Measurements from ENCODE around the gene GNAQ. TPM values are rescaled to one million over a fixed set of nuclear protein-coding genes. Genes with fewer than 3 reads are reported as not detected.
"Not testable (repeated sequence)": the region's sequence is repeated elsewhere in the genome, so short reads cannot be mapped to it uniquely, and the experiment has no call there.

The GNAQ gene
- total and polyA plus RNA-seq, 10 donors, result 4.4 to 52.3 (median 31.2) TPM

GRCh38 chr9:77866878-77867277, 164.7 kb downstream of the GNAQ start:
- intact Hi-C loops (cut with DNase I; ENCODE audit: low total_unique reads), result no loop called here
- Histone ChIP-seq H3K27me3 (replicated peaks in 1 of 7) (no peaks in the 10 kb centered on the region), H3K4me3 (no peak overlapping the region), H3K4me1 (peaks cover 0 to 18% (median 2%) of the 10 kb centered on the region in 6 donors), H3K27ac (no peak overlapping the region), H3K36me3 (no peaks in the 10 kb centered on the region), H3K9me3 (peaks cover 0 to 13% (median 5%) of the 10 kb centered on the region in 8 donors)
- WGBS, 5 donors, result 74 to 100% (median 86%) methylated on average over 1 of the region's 1 CpG
- no peak for DNase-seq
- TF ChIP-seq POLR2AphosphoS5 (IDR thresholded peaks at IDR 0.05) (no peak), CTCF (IDR thresholded peaks at IDR 0.05 in 8 of 11, conservative IDR thresholded peaks at IDR 0.05 in 3 of 11) (no peak), POLR2A (IDR thresholded peaks at IDR 0.05) (no peak)

- intact Hi-C loops (cut with DNase I; ENCODE audit: low total_unique reads), result no loop called here
- peaks cover 0 to 18% (median 2%) of the 10 kb centered on the region in 6 donors for H3K4me1 ChIP-seq
- TF ChIP-seq CTCF (IDR thresholded peaks at IDR 0.05 in 8 of 11, conservative IDR thresholded peaks at IDR 0.05 in 3 of 11) (no peak), POLR2A (IDR thresholded peaks at IDR 0.05) (no peak), POLR2AphosphoS5 (IDR thresholded peaks at IDR 0.05) (no peak)
- no peaks in the 10 kb centered on the region for H3K27me3 ChIP-seq (replicated peaks in 1 of 7)
- DNase-seq, result no peak
- peak overlapping the region in 3 of 8 donors; percentile 62 to 73 (median 64) for H3K27ac ChIP-seq
- H3K36me3 ChIP-seq, result no peaks in the 10 kb centered on the region
- H3K9me3 ChIP-seq, result peaks cover 0 to 13% (median 5%) of the 10 kb centered on the region in 8 donors
- WGBS, 5 donors, result 64 to 91% (median 76%) methylated on average over 4 of the region's 4 CpGs
- no peak overlapping the region for H3K4me3 ChIP-seq
Measured at GRCh38 chr9:77865385-77866047, 166.1 kb downstream of the GNAQ start.

- H3K27me3 ChIP-seq (replicated peaks in 1 of 7), result no peaks in the 10 kb centered on the region
- no peak overlapping the region for H3K4me3 ChIP-seq
- TF ChIP-seq POLR2AphosphoS5 (IDR thresholded peaks at IDR 0.05), result no peak
- peak in 4 of 11 experiments; percentile 14 to 44 (median 22) for TF ChIP-seq CTCF (IDR thresholded peaks at IDR 0.05 in 8 of 11, conservative IDR thresholded peaks at IDR 0.05 in 3 of 11)
- no peak for DNase-seq
- 46 to 77% (median 59%) methylated on average over 5 of the region's 5 CpGs for WGBS, 5 donors
- H3K4me1 ChIP-seq, result peaks cover 0 to 18% (median 2%) of the 10 kb centered on the region in 6 donors
- peak overlapping the region in 6 of 8 donors; percentile 2 to 73 (median 47) for H3K27ac ChIP-seq
- H3K9me3 ChIP-seq, result peaks cover 0 to 13% (median 5%) of the 10 kb centered on the region in 8 donors
- no peaks in the 10 kb centered on the region for H3K36me3 ChIP-seq
- intact Hi-C loops (cut with DNase I; ENCODE audit: low total_unique reads), result no loop called here
Measured at GRCh38 chr9:77864211-77864889, 167.3 kb downstream of the GNAQ start.

GRCh38 chr9:77863638-77864037, 168.0 kb downstream of the GNAQ start:
- peaks cover 0 to 18% (median 2%) of the 10 kb centered on the region in 6 donors for H3K4me1 ChIP-seq
- peaks cover 0 to 13% (median 5%) of the 10 kb centered on the region in 8 donors for H3K9me3 ChIP-seq
- DNase-seq; H3K27me3 ChIP-seq (replicated peaks in 1 of 7); intact Hi-C loops (cut with DNase I; ENCODE audit: low total_unique reads); H3K4me3 ChIP-seq; H3K36me3 ChIP-seq: not testable (repeated sequence)
- WGBS, 5 donors, result 88 to 95% (median 92%) methylated on average over 5 of the region's 5 CpGs
- peak overlapping the region in 2 of 8 donors; percentile 64 to 73 for H3K27ac ChIP-seq

GRCh38 chr9:77860953-77861352, 170.7 kb downstream of the GNAQ start:
- H3K36me3 ChIP-seq; H3K4me3 ChIP-seq; H3K27me3 ChIP-seq (replicated peaks in 1 of 7); intact Hi-C loops (cut with DNase I; ENCODE audit: low total_unique reads); DNase-seq; H3K27ac ChIP-seq: not testable (repeated sequence)
- H3K9me3 ChIP-seq, result peaks cover 0 to 17% (median 5%) of the 10 kb centered on the region in 8 donors
- 87 to 100% (median 95%) methylated on average over 3 of the region's 3 CpGs for WGBS, 5 donors
- H3K4me1 ChIP-seq, result peaks cover 0 to 18% (median 2%) of the 10 kb centered on the region in 6 donors
